Neural cell (in vitro differentiated cells): ENCODE results near the gene PNPLA7. TPM values are rescaled to one million over a fixed set of nuclear protein-coding genes. Genes with fewer than 3 reads are reported as not detected.

Experiments
- H2AFZ ChIP-seq: fragments of 200-600, 300-800 bp; sonication (generic), shearing (Covaris generic); 2 replicates; pipeline ENCODE4 v1.6.0; 2014; ENCODE audit warnings: low read depth, mild to moderate bottlenecking, antibody characterized with exemption, low read length, moderate library complexity
- H3F3A ChIP-seq: fragments of 200-600 bp; shearing (Covaris generic); 2 replicates; pipeline ENCODE4 v1.6.1; 2016; ENCODE audit warnings: mild to moderate bottlenecking, moderate library complexity, mixed read lengths, antibody characterized with exemption, low read length; ENCODE audit not compliant: insufficient read depth, poor library complexity, severe bottlenecking
- H3K27ac ChIP-seq: fragments of 200-600, 300-800 bp; sonication (generic), shearing (Covaris generic); 2 replicates; pipeline ENCODE4 v1.5.1; 2014; ENCODE audit warnings: mild to moderate bottlenecking, low read length, moderate library complexity
- H3K27me3 ChIP-seq: fragments of 300-800, 200-600 bp; sonication (generic), shearing (Covaris generic); 2 replicates; pipeline ENCODE4 v1.6.0; 2014; ENCODE audit warnings: mild to moderate bottlenecking, low read depth, low read length, moderate library complexity; ENCODE audit not compliant: insufficient read depth
- H3K36me3 ChIP-seq: fragments of 300-800, 200-600 bp; sonication (generic), shearing (Covaris generic); 2 replicates; pipeline ENCODE4 v1.5.1; 2014; ENCODE audit warnings: mild to moderate bottlenecking, antibody characterized with exemption, low read length, moderate library complexity; ENCODE audit not compliant: insufficient read depth
- H3K4me2 ChIP-seq: fragments of 300-800, 200-600 bp; sonication (generic), shearing (Covaris generic); 2 replicates; pipeline ENCODE4 v1.6.0; 2014; ENCODE audit warnings: mild to moderate bottlenecking, low read length
- H3K4me3 ChIP-seq: fragments of 300-800, 200-600 bp; sonication (generic), shearing (Covaris generic); 2 replicates; pipeline ENCODE4 v1.5.1; 2014; ENCODE audit warnings: mild to moderate bottlenecking, low read length, moderate library complexity
- H3K79me2 ChIP-seq: fragments of 200-600 bp; shearing (Covaris generic); replicated peaks from 2 replicates; pipeline ENCODE4 v1.6.0; 2014; ENCODE audit warnings: mild to moderate bottlenecking, low read length, moderate library complexity; ENCODE audit not compliant: insufficient read depth
- H3K9ac ChIP-seq: fragments of 300-800, 200-600 bp; sonication (generic), shearing (Covaris generic); 2 replicates; pipeline ENCODE4 v1.6.1; 2016; ENCODE audit warnings: mild to moderate bottlenecking, low read length, mixed read lengths
- H3K9me2 ChIP-seq: fragments of 200-600 bp; shearing (Covaris generic); 2 replicates; pipeline ENCODE4 v1.6.1; 2016; ENCODE audit warnings: mild to moderate bottlenecking, low read length, mixed read lengths; ENCODE audit not compliant: insufficient read depth
- H3K9me3 ChIP-seq: fragments of 200-600, 300-800 bp; sonication (generic), shearing (Covaris generic); 2 replicates; pipeline ENCODE4 v1.6.1; 2016; ENCODE audit warnings: mild to moderate bottlenecking, mixed run types, low read length, moderate library complexity, mixed read lengths
- H4K20me1 ChIP-seq: fragments of 200-600 bp; shearing (Covaris generic); 2 replicates; pipeline ENCODE4 v1.6.1; 2016; ENCODE audit warnings: mild to moderate bottlenecking, mixed run types; ENCODE audit not compliant: insufficient read depth
- EP300 ChIP-seq: fragments of 450-650 bp; conservative IDR thresholded peaks from 2 replicates; pipeline ENCODE4 v1.6.1; 2014; ENCODE audit warnings: antibody characterized with exemption, mild to moderate bottlenecking, moderate library complexity; ENCODE audit not compliant: poor library complexity, severe bottlenecking
- EZH2 ChIP-seq: fragments of 200-600, 300-800 bp; shearing (Covaris generic), sonication (generic); IDR thresholded peaks from 2 replicates; pipeline ENCODE4 v1.6.1; 2014; ENCODE audit warnings: antibody characterized with exemption, low read length, borderline replicate concordance, mild to moderate bottlenecking; ENCODE audit not compliant: insufficient read depth, poor library complexity, severe bottlenecking
- POLR2AphosphoS5 ChIP-seq: IDR thresholded peaks from 2 replicates; pipeline ENCODE4 v1.6.1; 2012
- RAD21 ChIP-seq: fragments of 450-650 bp; conservative IDR thresholded peaks from 2 replicates; pipeline ENCODE4 v1.6.1; 2014; ENCODE audit warnings: antibody characterized with exemption, mild to moderate bottlenecking, moderate library complexity
- SMC3 ChIP-seq: fragments of 450-650 bp; conservative IDR thresholded peaks from 2 replicates; pipeline ENCODE4 v1.6.1; 2014; ENCODE audit warnings: antibody characterized with exemption, mild to moderate bottlenecking, moderate library complexity; ENCODE audit not compliant: poor library complexity
- TAF1 ChIP-seq: IDR thresholded peaks from 2 replicates; pipeline ENCODE4 v1.6.1; 2012; ENCODE audit warnings: low read depth
- polyA plus RNA-seq: library from polyadenylated mRNA; depleted of rRNA; stranded (reverse); fragments of >200 nt; gene quantifications from 2 replicates; pipeline ENCODE4 v1.2.3, GENCODE V29; 2014
- TF ChIP-seq, protein P1 (sequence below): IDR thresholded peaks from 2 replicates; pipeline ENCODE4 v1.6.1; 2012; ENCODE audit warnings: borderline replicate concordance
- TF ChIP-seq, protein P2 (sequence below): fragments of 450-650 bp; IDR thresholded peaks from 2 replicates; pipeline ENCODE4 v1.5.1; 2014; ENCODE audit warnings: antibody characterized with exemption, mild to moderate bottlenecking, moderate library complexity; ENCODE audit not compliant: poor library complexity, severe bottlenecking

The PNPLA7 gene
- polyA plus RNA-seq, 1 donor from 2014 or later = 0.72 TPM

DNA sequence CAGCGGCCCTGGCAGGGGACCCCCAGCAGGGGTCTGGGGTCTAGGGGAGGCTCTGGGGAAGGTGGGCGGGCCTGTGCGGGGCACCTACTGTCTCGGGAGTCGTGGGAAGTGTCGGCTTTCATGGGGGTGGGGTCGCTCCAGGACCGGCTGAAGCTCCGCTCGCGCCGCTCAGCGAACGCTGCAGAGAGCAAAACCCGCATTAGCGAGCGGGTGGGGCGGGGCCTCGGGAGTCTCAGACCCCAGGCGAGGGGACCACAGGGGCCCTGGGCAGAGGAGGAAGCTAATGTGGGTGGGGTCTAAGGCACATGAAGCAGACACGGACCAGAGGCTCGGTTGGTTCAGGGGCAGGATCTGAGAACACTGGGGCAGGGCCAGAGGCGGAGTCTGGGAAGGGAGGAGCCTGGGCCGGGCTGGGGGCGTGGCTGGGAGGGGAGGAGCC, 96.5 kb downstream of the PNPLA7 start:
- H3K9me2 ChIP-seq = no peaks in the 10 kb centered on the region
- H3K4me3 ChIP-seq = no peak overlapping the region
- H3K79me2 ChIP-seq = no peaks in the 10 kb centered on the region
- no peak overlapping the region for H3K4me2 ChIP-seq
- H3K9me3 ChIP-seq = no peaks in the 10 kb centered on the region
- no peak overlapping the region for H3K9ac ChIP-seq
- no peak for TF ChIP-seq SMC3
- TF ChIP-seq EP300 = no peak
- TF ChIP-seq POLR2AphosphoS5 = no peak
- TF ChIP-seq, protein P1, sequence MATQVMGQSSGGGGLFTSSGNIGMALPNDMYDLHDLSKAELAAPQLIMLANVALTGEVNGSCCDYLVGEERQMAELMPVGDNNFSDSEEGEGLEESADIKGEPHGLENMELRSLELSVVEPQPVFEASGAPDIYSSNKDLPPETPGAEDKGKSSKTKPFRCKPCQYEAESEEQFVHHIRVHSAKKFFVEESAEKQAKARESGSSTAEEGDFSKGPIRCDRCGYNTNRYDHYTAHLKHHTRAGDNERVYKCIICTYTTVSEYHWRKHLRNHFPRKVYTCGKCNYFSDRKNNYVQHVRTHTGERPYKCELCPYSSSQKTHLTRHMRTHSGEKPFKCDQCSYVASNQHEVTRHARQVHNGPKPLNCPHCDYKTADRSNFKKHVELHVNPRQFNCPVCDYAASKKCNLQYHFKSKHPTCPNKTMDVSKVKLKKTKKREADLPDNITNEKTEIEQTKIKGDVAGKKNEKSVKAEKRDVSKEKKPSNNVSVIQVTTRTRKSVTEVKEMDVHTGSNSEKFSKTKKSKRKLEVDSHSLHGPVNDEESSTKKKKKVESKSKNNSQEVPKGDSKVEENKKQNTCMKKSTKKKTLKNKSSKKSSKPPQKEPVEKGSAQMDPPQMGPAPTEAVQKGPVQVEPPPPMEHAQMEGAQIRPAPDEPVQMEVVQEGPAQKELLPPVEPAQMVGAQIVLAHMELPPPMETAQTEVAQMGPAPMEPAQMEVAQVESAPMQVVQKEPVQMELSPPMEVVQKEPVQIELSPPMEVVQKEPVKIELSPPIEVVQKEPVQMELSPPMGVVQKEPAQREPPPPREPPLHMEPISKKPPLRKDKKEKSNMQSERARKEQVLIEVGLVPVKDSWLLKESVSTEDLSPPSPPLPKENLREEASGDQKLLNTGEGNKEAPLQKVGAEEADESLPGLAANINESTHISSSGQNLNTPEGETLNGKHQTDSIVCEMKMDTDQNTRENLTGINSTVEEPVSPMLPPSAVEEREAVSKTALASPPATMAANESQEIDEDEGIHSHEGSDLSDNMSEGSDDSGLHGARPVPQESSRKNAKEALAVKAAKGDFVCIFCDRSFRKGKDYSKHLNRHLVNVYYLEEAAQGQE = no peak
- no peak for TF ChIP-seq TAF1
- no peak for TF ChIP-seq EZH2
- TF ChIP-seq, protein P2, sequence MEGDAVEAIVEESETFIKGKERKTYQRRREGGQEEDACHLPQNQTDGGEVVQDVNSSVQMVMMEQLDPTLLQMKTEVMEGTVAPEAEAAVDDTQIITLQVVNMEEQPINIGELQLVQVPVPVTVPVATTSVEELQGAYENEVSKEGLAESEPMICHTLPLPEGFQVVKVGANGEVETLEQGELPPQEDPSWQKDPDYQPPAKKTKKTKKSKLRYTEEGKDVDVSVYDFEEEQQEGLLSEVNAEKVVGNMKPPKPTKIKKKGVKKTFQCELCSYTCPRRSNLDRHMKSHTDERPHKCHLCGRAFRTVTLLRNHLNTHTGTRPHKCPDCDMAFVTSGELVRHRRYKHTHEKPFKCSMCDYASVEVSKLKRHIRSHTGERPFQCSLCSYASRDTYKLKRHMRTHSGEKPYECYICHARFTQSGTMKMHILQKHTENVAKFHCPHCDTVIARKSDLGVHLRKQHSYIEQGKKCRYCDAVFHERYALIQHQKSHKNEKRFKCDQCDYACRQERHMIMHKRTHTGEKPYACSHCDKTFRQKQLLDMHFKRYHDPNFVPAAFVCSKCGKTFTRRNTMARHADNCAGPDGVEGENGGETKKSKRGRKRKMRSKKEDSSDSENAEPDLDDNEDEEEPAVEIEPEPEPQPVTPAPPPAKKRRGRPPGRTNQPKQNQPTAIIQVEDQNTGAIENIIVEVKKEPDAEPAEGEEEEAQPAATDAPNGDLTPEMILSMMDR = no peak
- H4K20me1 ChIP-seq = no peaks in the 10 kb centered on the region
- H3K27me3 ChIP-seq = no peaks in the 10 kb centered on the region
- no peak overlapping the region for H3K27ac ChIP-seq
- H3K36me3 ChIP-seq = no peaks in the 10 kb centered on the region
- H3F3A ChIP-seq = no peaks in the 10 kb centered on the region
- no peak overlapping the region for H2AFZ ChIP-seq

DNA sequence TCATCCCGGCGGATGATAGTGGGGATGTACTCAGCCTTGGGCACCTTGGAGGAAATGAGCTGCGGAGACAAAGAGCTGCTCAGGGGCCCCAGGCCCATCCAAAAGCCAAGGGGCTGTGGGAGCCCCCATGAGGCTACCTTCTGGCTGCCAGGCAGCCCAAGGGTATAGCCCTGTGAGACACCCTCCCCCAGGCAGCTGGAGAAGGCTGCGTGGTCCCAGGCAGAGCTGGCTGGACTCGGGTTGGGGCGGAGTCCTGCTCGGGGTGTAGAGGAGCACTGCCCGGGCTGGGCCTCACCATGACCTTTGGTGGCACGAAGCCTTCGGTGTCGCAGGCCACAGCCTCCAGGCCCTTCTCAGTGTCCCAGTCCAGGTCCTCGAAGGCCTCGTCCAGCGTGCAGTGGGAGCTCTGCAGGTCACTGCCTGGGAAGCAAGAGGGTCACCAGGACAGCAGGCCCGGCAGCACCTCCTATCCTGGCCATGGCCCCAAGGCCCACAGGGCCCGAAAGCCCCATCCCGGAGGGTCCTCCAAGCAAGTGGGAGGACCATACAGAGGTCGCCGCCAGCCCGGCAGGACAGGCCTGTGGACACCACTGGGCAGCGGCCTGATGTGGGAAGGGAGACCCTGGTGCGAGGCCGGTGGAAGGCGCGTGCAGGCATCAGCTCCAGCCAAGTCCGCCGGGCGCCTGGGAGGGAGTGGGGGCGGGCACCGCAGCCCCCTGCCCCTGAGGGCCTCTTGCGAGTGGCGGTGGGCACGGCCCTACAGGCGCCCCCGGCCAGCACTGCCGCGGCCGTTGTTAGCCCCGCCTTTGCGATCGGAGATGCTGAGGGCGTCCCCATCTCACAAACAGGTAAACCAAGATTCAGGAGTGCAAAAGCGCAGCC, 97.2 kb downstream of the PNPLA7 start:
- no peaks in the 10 kb centered on the region for H3K9me2 ChIP-seq
- no peaks in the 10 kb centered on the region for H4K20me1 ChIP-seq
- no peak overlapping the region for H3K27ac ChIP-seq
- no peaks in the 10 kb centered on the region for H3K9me3 ChIP-seq
- no peak overlapping the region for H2AFZ ChIP-seq
- H3K79me2 ChIP-seq = no peaks in the 10 kb centered on the region
- H3K4me3 ChIP-seq = no peak overlapping the region
- no peak for TF ChIP-seq RAD21
- no peak overlapping the region for H3K9ac ChIP-seq
- H3K4me2 ChIP-seq = no peak overlapping the region
- H3K27me3 ChIP-seq = no peaks in the 10 kb centered on the region
- no peaks in the 10 kb centered on the region for H3F3A ChIP-seq
- no peaks in the 10 kb centered on the region for H3K36me3 ChIP-seq
